Measurements from ENCODE around the gene CCT3. TPM values are rescaled to one million over a fixed set of nuclear protein-coding genes. Genes with fewer than 3 reads are reported as not detected.

The CCT3 gene
- total RNA-seq, 2 donors from 2014 or later, result 125 to 294 TPM

- H3K9ac ChIP-seq (ENCODE audit: low read depth in 2 of 2, low read length in 2 of 2), result no peak overlapping the region
- H3K27me3 ChIP-seq, result no peaks in the 10 kb centered on the region
- TF ChIP-seq CTCF (IDR thresholded peaks at IDR 0.05), result no peak
- no peak overlapping the region for H3K27ac ChIP-seq
- H3K4me3 ChIP-seq, result no peak overlapping the region
- no peaks in the 10 kb centered on the region for H3K4me1 ChIP-seq
- H3K36me3 ChIP-seq, result peaks cover 18% of the 10 kb centered on the region
- intact Hi-C loops (cut with DNase I), result no loop called here
- DNase-seq, result no peak
- H3K9me3 ChIP-seq, result no peaks in the 10 kb centered on the region
These were observed 27.1 kb downstream of the CCT3 start for GRCh38 chr1:156310962-156311361.

- H3K4me3 ChIP-seq, result no peak overlapping the region
- no peak for TF ChIP-seq CTCF (IDR thresholded peaks at IDR 0.05)
- intact Hi-C loops (cut with DNase I), result no loop called here
- H3K9ac ChIP-seq (ENCODE audit: low read depth in 2 of 2, low read length in 2 of 2), result no peak overlapping the region
- peaks cover 18% of the 10 kb centered on the region for H3K36me3 ChIP-seq
- no peaks in the 10 kb centered on the region for H3K27me3 ChIP-seq
- H3K9me3 ChIP-seq, result no peaks in the 10 kb centered on the region
- H3K4me1 ChIP-seq, result no peaks in the 10 kb centered on the region
- no peak overlapping the region for H3K27ac ChIP-seq
- DNase-seq, result no peak
These were observed 30.0 kb downstream of the CCT3 start for GRCh38 chr1:156308078-156308477.

- Histone ChIP-seq H3K9ac (ENCODE audit: low read depth in 2 of 2, low read length in 2 of 2) (no peak overlapping the region), H3K36me3 (peaks cover 5% of the 10 kb centered on the region), H3K27me3 (no peaks in the 10 kb centered on the region), H3K4me3 (no peak overlapping the region), H3K4me1 (no peaks in the 10 kb centered on the region), H3K9me3 (no peaks in the 10 kb centered on the region), H3K27ac (no peak overlapping the region)
- intact Hi-C loops (cut with DNase I), result no loop called here
- TF ChIP-seq CTCF (IDR thresholded peaks at IDR 0.05), result no peak
- DNase-seq, result no peak
These were observed 32.9 kb downstream of the CCT3 start for GRCh38 chr1:156305215-156305614.

- H3K4me1 ChIP-seq, result no peaks in the 10 kb centered on the region
- H3K27me3 ChIP-seq, result no peaks in the 10 kb centered on the region
- intact Hi-C loops (cut with DNase I), result no loop called here
- DNase-seq, result no peak
- no peak for TF ChIP-seq CTCF (IDR thresholded peaks at IDR 0.05)
- H3K9me3 ChIP-seq, result no peaks in the 10 kb centered on the region
- H3K9ac ChIP-seq (ENCODE audit: low read depth in 2 of 2, low read length in 2 of 2), result no peak overlapping the region
- H3K27ac ChIP-seq, result no peak overlapping the region
- H3K36me3 ChIP-seq, result no peaks in the 10 kb centered on the region
- no peak overlapping the region for H3K4me3 ChIP-seq
These were observed 34.9 kb downstream of the CCT3 start for GRCh38 chr1:156303241-156303640.

- intact Hi-C loops (cut with DNase I), result no loop called here
- no peak for DNase-seq
- H3K4me3 ChIP-seq, result no peak within 1 kb of the TSS
- no peaks in the 10 kb centered on the region for H3K9me3 ChIP-seq
- no peak within 1 kb of the TSS for H3K9ac ChIP-seq (ENCODE audit: low read depth in 2 of 2, low read length in 2 of 2)
- H3K27me3 ChIP-seq, result no peaks in the 10 kb centered on the region
- H3K27ac ChIP-seq, result no peak within 1 kb of the TSS
- TF ChIP-seq CTCF (IDR thresholded peaks at IDR 0.05), result no peak
- H3K4me1 ChIP-seq, result peaks cover 5% of the 10 kb centered on the region
- H3K36me3 ChIP-seq, result no peaks in the 10 kb centered on the region
These were observed 39.2 kb downstream of the CCT3 start, which contains the start of gene VHLL for GRCh38 chr1:156298852-156299357. VHLL (minus strand) TSS chr1:156299307; CDS start chr1:156299189, 118 bp downstream.
